C4-2B (cell line): ENCODE measurements around the gene CLPTM1.
A peak's percentile ranks its signal among the peaks of the same experiment; 100 is the strongest.

Experiments
- H3K27ac ChIP-seq: fragments of 450-650 bp; 2 replicates; pipeline ENCODE4 v1.5.1; 2017
- CTCF ChIP-seq: fragments of 450-650 bp; conservative IDR thresholded peaks from 2 replicates; pipeline ENCODE4 v1.5.1; 2017; ENCODE audit warnings: mild to moderate bottlenecking
- ZFX ChIP-seq: fragments of 450-650 bp; IDR thresholded peaks from 2 replicates; pipeline ENCODE4 v1.6.1; 2017

CLPTM1 gene

GRCh38 chr19:44949550-44949949, 5.6 kb upstream of the CLPTM1 start:
- no peak overlapping the region for H3K27ac ChIP-seq
- TF ChIP-seq ZFX, result no peak
- no peak for TF ChIP-seq CTCF

- TF ChIP-seq CTCF (peak; percentile 81), ZFX (no peak)
- H3K27ac ChIP-seq, result peak overlapping the region; percentile 27
Observed at GRCh38 chr19:44951179-44952159, 3.7 kb upstream of the CLPTM1 start.

GRCh38 chr19:44954278-44954648, 917 bp upstream of the CLPTM1 start:
- peak overlapping the region; percentile 96 for H3K27ac ChIP-seq
- TF ChIP-seq CTCF (no peak), ZFX (no peak)

- peak; percentile 64; the same call in 1 of the 2 replicates for TF ChIP-seq ZFX
- no peak for TF ChIP-seq CTCF
- H3K27ac ChIP-seq, result peak overlapping the region; percentile 96
Observed at GRCh38 chr19:44955505-44956439, 592 bp downstream of the CLPTM1 start.

- no peak for TF ChIP-seq ZFX
Observed at GRCh38 chr19:44957526-44957925, 2.3 kb downstream of the CLPTM1 start.

GRCh38 chr19:44958090-44958489, 2.9 kb downstream of the CLPTM1 start:
- H3K27ac ChIP-seq, result no peak overlapping the region
- TF ChIP-seq ZFX, result no peak

More at GRCh38 chr19:44957526-44957925, 2.3 kb downstream of the CLPTM1 start:
- no peak overlapping the region for H3K27ac ChIP-seq

GRCh38 chr19:44959691-44960090, 4.5 kb downstream of the CLPTM1 start:
- TF ChIP-seq ZFX (no peak), CTCF (no peak)
- H3K27ac ChIP-seq, result no peak overlapping the region
